Cardiac fibroblast (primary cell): ENCODE measurements around the gene MKRN2OS.

Source experiments
- DNase-seq, 2 donors: peaks; one replicate each; pipeline versions ENCODE4 v3.0.0 to v3.0.0-alpha.2; 2010; ENCODE audit warnings: low read depth in 2 of 2
- H3K4me3 ChIP-seq, 2 donors: replicated peaks in 1 of 2; 1 replicate in 1 of 2; 2 replicates in 1 of 2; pipeline ENCODE4 v1.5.1; 2011; ENCODE audit warnings: low read depth in 2 of 2, low read length in 2 of 2, mild to moderate bottlenecking in 2 of 2, moderate library complexity in 1 of 2
- TF ChIP-seq, protein P1 (sequence below): IDR thresholded peaks from one replicate; pipeline ENCODE4 v1.5.1; 2011; ENCODE audit warnings: low read depth, mild to moderate bottlenecking, low read length, inconsistent platforms

MKRN2OS gene

DNA sequence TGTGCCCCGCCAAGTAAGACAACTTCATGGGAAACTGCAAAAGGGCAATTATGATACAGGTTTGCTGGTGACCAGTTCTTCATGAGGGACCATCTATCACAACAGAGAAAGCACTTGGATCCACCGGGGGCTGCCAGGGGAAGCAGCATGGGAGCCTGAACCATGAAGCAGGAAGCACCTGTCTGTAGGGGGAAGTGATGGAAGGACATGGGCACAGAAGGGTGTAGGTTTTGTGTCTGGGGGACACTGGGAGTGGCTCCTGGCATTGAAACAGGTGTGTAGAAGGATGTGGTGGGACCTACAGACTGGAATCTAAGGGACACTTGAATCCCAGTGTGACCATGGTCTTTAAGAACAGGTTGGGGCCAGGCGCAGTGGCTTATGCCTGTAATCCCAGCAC is 34.2 kb upstream of the MKRN2OS start:
- TF ChIP-seq, protein P1, sequence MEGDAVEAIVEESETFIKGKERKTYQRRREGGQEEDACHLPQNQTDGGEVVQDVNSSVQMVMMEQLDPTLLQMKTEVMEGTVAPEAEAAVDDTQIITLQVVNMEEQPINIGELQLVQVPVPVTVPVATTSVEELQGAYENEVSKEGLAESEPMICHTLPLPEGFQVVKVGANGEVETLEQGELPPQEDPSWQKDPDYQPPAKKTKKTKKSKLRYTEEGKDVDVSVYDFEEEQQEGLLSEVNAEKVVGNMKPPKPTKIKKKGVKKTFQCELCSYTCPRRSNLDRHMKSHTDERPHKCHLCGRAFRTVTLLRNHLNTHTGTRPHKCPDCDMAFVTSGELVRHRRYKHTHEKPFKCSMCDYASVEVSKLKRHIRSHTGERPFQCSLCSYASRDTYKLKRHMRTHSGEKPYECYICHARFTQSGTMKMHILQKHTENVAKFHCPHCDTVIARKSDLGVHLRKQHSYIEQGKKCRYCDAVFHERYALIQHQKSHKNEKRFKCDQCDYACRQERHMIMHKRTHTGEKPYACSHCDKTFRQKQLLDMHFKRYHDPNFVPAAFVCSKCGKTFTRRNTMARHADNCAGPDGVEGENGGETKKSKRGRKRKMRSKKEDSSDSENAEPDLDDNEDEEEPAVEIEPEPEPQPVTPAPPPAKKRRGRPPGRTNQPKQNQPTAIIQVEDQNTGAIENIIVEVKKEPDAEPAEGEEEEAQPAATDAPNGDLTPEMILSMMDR: no peak
- no peak overlapping the region for H3K4me3 ChIP-seq
- DNase-seq: no peak

DNA sequence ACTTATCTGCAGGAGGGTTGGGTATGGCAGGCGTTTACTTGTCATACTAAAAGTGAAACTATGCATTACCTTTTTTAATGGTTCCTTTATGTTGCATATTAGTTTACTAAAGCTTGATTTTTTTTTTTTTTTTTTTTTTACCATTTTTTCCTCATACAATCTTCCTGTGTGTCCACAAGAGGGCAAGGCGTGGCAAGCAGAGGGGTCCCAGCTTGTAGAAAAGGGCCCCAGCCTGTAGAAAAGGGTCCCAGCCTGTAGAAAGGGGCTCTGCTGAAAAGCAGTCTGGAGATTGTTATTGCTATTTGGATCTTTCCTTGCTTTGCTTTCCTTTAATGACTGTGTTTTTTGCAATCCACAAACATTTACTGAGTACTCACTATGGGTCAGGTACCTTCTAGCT is 33.4 kb upstream of the MKRN2OS start:
- TF ChIP-seq, protein P1: peak; percentile 25
- no peak for DNase-seq
- no peak overlapping the region for H3K4me3 ChIP-seq

GRCh38 chr3:12577379-12577778 is 32.1 kb upstream of the MKRN2OS start:
- no peak overlapping the region for H3K4me3 ChIP-seq
- TF ChIP-seq, protein P1: no peak
- DNase-seq: no peak

GRCh38 chr3:12574661-12575060 is 29.4 kb upstream of the MKRN2OS start:
- H3K4me3 ChIP-seq: no peak overlapping the region
- DNase-seq: peak in 1 of 2 donors; percentile 50
- TF ChIP-seq, protein P1: no peak

- TF ChIP-seq, protein P1: no peak
- H3K4me3 ChIP-seq: no peak overlapping the region
- DNase-seq: peak in 1 of 2 donors; percentile 29
These were observed 28.8 kb upstream of the MKRN2OS start for GRCh38 chr3:12574131-12574530.

DNA sequence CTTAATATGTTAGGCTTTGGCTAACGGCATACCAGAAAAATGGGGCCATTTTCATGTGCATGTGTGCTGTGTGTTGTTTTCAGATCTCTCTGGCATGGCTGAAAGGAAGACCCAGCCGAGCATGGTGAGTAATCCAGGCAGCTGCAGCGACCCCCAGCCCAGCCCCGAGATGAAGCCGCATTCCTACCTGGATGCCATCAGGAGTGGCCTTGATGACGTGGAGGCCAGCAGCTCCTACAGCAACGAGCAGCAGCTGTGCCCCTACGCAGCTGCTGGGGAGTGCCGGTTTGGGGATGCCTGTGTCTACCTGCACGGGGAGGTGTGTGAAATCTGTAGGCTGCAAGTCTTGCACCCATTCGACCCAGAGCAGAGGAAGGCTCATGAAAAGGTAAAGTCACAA is 26.7 kb upstream of the MKRN2OS start:
- DNase-seq: no peak
- no peak overlapping the region for H3K4me3 ChIP-seq
- TF ChIP-seq, protein P1: no peak

DNA sequence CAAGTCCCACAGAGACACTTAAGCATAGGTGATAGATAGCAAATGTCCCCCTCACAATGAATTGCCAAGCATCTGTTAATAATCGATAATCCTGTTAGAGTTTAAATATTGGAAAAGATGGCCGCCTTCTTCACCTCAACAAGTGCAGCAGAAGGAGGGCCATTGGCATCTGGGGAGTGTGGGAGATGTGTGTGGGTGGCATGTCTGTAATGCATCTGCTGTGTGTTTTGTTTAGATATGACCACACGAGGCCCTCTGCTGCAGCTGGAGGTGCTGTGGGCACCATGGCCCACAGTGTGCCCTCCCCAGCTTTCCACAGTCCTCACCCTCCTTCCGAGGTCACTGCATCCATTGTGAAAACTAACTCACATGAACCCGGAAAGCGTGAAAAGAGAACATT is 24.5 kb upstream of the MKRN2OS start:
- no peak overlapping the region for H3K4me3 ChIP-seq
- DNase-seq: no peak
- TF ChIP-seq, protein P1: no peak
